ENCODE measurements around the gene LMNA. TPM values are rescaled to one million over a fixed set of nuclear protein-coding genes. Genes with fewer than 3 reads are reported as not detected.

LMNA gene
- total RNA-seq, 3 donors from 2014 or later: 263 to 334 (median 308) TPM

GRCh38 chr1:156075162-156075561 is 39.3 kb upstream of the LMNA start:
- Histone ChIP-seq H3K9me3 (no peaks in the 10 kb centered on the region), H3K4me1 (ENCODE audit: low read depth) (no peaks in the 10 kb centered on the region), H3K4me3 (no peak overlapping the region), H3K36me3 (ENCODE audit: low read depth) (no peaks in the 10 kb centered on the region)
- intact Hi-C loops (cut with DNase I, micrococcal nuclease): no loop called here
- ATAC-seq: no peak
- TF ChIP-seq CTCF (IDR thresholded peaks at IDR 0.05): no peak
- DNase-seq: no peak

- ATAC-seq: no peak
- H3K9me3 ChIP-seq: no peaks in the 10 kb centered on the region
- H3K4me1 ChIP-seq (ENCODE audit: low read depth): no peaks in the 10 kb centered on the region
- no peak for TF ChIP-seq CTCF (IDR thresholded peaks at IDR 0.05)
- no peak overlapping the region for H3K4me3 ChIP-seq
- no peaks in the 10 kb centered on the region for H3K36me3 ChIP-seq (ENCODE audit: low read depth)
- no peak for DNase-seq
- intact Hi-C loops (cut with DNase I, micrococcal nuclease): no loop called here
These were observed 38.7 kb upstream of the LMNA start for GRCh38 chr1:156075775-156076204.

GRCh38 chr1:156076609-156077429 is 37.7 kb upstream of the LMNA start:
- Histone ChIP-seq H3K9me3 (no peaks in the 10 kb centered on the region), H3K36me3 (ENCODE audit: low read depth) (no peaks in the 10 kb centered on the region), H3K4me3 (no peak overlapping the region), H3K4me1 (ENCODE audit: low read depth) (no peaks in the 10 kb centered on the region)
- DNase-seq: peak in 1 of 3 donors; percentile 21
- intact Hi-C loops (cut with DNase I, micrococcal nuclease): no loop called here
- ATAC-seq: peak; percentile 41
- no peak for TF ChIP-seq CTCF (IDR thresholded peaks at IDR 0.05)

- no peak for ATAC-seq
- intact Hi-C loops (cut with DNase I, micrococcal nuclease): no loop called here
- H3K4me3 ChIP-seq: no peak overlapping the region
- no peaks in the 10 kb centered on the region for H3K9me3 ChIP-seq
- no peaks in the 10 kb centered on the region for H3K36me3 ChIP-seq (ENCODE audit: low read depth)
- H3K4me1 ChIP-seq (ENCODE audit: low read depth): peaks cover 2% of the 10 kb centered on the region
- no peak for TF ChIP-seq CTCF (IDR thresholded peaks at IDR 0.05)
- no peak for DNase-seq
These were observed 37.1 kb upstream of the LMNA start for GRCh38 chr1:156077430-156077760.

GRCh38 chr1:156078728-156079127 is 35.8 kb upstream of the LMNA start:
- TF ChIP-seq CTCF (IDR thresholded peaks at IDR 0.05): no peak
- intact Hi-C loops (cut with DNase I, micrococcal nuclease): no loop called here
- H3K4me1 ChIP-seq (ENCODE audit: low read depth): peaks cover 2% of the 10 kb centered on the region
- no peak overlapping the region for H3K4me3 ChIP-seq
- H3K9me3 ChIP-seq: no peaks in the 10 kb centered on the region
- no peak for ATAC-seq
- no peak for DNase-seq
- H3K36me3 ChIP-seq (ENCODE audit: low read depth): no peaks in the 10 kb centered on the region
